NK-92 (cell line): ENCODE measurements around the gene TRIM4.
"Not testable (repeated sequence)": the region's sequence is repeated elsewhere in the genome, so short reads cannot be mapped to it uniquely, and the experiment has no call there.

ENCODE experiments used
- DNase-seq: peaks from one replicate; lab custom pipeline; 2025; ENCODE audit not compliant: unreplicated experiment; lab: John Stamatoyannopoulos, UW

Gene TRIM4

DNA sequence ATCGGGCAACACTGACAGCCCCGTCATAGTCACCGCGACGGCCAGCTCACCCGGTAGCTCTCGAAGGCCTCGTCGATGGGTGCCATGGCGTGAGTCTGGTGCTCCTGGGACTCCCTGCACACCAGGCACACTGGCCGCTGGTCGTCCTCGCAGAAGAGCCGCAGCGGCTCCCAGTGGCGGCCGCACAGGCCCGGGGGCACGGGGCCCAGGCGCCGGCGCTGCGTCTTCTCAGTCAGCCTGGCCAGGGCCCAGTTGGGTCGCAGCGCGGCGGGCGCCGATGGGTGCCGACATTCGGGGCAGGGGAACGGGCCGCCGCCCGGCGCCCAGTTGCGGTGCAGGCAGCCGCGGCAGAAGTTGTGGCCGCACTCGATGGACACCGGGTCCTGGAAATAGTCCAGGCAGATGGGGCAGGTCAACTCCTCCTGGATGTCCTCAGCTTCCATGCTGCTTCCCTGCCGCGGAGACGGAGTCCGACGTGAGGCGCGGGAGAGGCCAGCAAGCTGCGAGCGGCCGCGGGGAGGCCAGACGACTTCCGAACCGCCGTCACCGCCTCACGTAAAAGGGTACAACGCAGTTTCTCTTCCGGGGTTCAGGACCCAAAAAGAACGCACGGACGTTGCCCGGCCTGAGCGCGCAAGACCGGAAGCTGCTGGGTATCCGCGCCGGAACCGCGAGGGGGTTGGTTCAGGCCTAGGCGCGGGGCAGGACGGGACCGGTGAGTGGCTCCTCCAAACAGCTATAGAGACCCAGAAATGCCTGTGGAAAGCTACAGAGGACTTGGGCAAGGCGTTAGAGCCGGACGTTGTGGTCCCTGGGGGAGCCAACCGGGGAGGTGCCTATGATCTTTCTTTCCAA, at the start of gene TRIM4:
Gene TRIM4 (minus strand): TSS at position 572 of the 855 bp plus-strand sequence. CDS start 129 bp downstream, at position 443.
- no peak for DNase-seq

GRCh38 chr7:99958564-99959227, 39.4 kb upstream of the TRIM4 start:
- no peak for DNase-seq

DNA sequence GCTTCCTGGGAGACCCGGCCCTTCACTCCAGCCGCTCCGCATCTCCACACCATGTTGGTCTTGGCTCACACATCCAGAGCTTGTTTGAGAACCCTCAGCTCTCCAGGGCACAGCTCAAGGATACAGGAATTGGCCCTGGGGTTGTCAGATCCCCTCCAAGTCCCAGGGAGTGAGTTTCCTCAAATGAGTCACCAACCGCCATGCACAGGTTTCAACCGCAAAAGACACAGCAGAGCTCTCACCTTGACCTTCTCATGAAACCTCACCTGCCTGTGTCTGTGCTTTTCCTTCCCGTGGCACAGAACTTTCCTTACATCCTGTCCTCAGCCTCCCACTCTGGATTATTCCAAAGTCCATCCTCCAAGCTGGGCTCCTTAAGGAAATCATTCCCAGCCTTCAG, 35.9 kb upstream of the TRIM4 start:
- no peak for DNase-seq

DNA sequence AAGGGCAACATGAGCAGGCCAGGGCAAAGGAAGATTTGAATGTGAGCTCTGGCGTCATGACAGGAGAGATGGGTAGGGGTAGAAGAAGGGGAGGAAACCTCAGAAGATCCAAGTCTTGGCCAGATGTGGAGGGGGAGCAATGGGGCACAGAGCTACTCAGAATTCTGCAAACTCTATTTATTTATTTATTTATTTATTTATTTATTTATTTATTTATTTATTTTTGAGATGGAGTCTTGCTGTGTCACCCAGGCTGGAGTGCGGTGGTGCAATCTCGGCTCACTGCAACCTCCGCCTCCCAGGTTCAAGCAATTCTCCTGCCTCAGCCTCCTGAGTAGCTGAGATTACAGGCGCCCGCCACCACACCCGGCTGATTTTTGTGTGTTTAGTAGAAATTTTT, 35.3 kb upstream of the TRIM4 start:
- not testable (repeated sequence) for DNase-seq

DNA sequence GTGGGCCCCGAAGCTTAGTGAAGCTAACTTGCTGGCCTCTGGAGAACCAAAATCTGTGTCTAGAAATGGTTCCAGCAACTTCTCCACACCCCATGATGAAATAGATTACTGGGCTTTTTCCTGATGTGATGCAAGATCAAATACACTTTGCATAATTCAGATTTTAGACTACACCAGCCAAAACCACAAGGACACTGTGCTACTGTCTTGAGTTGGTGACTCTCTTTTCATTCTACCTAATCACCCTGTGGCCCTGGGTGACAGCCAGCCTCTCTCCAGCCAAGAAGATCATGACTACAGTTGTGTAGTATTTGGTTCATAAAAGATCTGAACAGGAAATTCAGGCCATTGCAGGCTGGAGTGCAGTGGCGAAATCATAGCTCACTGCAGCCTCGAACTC, 34.3 kb upstream of the TRIM4 start:
- DNase-seq: no peak

DNA sequence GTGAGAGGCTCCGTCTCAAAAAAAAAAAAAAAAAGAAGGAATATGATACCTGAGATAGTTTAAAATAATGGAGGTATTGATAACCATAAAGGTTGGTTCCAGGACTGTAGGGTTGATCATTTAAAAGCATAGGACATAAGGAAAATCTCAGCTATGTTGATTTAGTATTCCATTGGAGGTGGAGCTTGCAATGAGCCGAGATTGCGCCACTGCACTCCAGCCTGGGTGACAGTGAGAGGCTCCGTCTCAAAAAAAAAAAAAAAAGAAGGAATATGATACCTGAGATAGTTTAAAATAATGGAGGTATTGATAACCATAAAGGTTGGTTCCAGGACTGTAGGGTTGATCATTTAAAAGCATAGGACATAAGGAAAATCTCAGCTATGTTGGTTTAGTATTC, 33.3 kb upstream of the TRIM4 start:
- DNase-seq: not testable (repeated sequence)

- DNase-seq: not testable (repeated sequence)
Measured at GRCh38 chr7:99950819-99951218, 31.5 kb upstream of the TRIM4 start.

DNA sequence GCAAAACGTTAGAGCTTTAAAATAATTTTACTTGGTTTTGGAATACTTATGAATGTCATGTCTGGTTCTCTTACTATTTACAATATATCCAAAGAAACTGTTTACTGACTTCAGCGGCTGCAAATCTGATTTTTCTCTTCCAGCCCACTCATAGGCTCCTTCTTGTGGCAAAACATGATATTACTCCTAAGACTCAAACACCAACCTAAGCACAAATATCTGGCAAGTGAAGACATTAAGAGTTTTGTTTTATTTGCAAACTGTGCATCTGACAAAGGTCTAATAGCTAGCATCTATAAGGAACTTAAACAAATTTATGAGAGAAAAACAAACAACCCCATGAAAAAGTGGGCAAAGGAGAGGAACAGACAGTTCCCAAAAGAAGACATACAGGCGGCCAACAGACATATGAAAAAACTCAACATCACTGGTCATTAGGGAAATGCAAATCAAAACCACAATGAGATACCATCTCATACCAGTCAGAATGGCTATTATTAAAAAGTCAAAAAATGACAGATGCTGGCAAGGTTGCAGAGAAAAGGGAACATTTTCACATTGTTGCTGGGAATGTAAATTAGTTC, 30.4 kb upstream of the TRIM4 start:
- no peak for DNase-seq

- DNase-seq: no peak
Measured at GRCh38 chr7:99947608-99948007, 28.3 kb upstream of the TRIM4 start.

- no peak for DNase-seq
Measured at GRCh38 chr7:99944497-99945070, 25.3 kb upstream of the TRIM4 start.

GRCh38 chr7:99943641-99944496, 24.5 kb upstream of the TRIM4 start:
- no peak for DNase-seq

DNA sequence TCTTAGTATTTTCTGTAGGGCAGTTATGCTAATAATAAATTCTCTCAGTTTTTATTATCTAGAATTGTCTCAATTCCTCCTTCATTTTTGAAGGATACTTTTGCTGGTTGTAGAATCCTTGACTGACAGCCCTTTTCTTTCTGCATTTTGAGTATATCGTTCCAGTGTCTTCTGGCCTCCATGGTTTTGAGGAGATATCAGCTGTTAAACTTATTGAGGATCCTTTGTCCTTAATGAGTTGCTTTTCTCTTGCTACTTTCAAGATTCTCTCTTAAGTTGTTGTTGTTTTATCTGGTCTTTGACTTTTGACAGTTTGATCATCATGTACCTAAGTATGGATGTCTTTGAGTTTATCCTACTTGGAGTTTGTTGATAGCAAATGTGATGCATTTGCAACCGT, 19.0 kb upstream of the TRIM4 start:
- DNase-seq: no peak

- DNase-seq: not testable (repeated sequence)
Measured at GRCh38 chr7:99935009-99935408, 15.7 kb upstream of the TRIM4 start.

DNA sequence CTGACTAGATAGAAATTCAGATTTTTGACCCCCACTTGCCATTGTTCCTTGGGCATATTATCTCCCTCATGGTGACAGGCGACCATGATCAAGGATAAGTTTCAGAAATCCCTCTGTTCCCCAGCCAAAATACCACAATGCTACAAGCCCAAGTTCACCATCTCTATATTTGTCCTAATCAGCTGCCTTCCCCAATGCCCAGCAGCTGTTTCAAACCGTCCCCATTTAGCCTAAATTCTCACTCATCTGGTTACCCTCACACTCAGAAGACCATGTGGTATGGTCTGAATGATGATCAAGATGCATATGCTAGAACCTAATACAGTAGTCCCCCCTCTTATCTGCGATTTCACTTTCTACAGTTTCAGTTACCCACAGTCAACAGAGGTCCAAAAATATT, 11.0 kb upstream of the TRIM4 start:
- DNase-seq: no peak

DNA sequence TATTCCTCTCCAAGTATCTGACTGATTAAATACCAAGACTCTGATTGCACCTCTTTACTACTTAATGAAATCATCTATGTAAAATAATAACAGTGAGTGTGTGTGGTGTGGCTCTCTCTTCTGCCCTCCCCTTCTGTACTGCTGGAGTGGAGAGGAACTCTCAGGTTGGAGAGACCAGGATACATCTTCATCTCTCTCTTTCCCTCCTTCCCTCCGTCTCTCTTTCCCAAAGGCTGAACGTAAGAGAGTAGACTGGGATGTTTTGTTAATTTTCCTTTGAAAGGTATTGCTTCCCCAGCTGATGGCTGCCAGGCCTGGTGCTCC, 10.4 kb upstream of the TRIM4 start:
- no peak for DNase-seq

- no peak for DNase-seq
Measured at GRCh38 chr7:99928994-99929729, 9.8 kb upstream of the TRIM4 start, which contains the start of gene GJC3. GJC3 (minus strand) TSS chr7:99929620; CDS start chr7:99929620, 0 bp downstream.

GRCh38 chr7:99928188-99928587, 8.9 kb upstream of the TRIM4 start:
- no peak for DNase-seq

- DNase-seq: no peak
Measured at GRCh38 chr7:99927536-99927935, 8.2 kb upstream of the TRIM4 start.

DNA sequence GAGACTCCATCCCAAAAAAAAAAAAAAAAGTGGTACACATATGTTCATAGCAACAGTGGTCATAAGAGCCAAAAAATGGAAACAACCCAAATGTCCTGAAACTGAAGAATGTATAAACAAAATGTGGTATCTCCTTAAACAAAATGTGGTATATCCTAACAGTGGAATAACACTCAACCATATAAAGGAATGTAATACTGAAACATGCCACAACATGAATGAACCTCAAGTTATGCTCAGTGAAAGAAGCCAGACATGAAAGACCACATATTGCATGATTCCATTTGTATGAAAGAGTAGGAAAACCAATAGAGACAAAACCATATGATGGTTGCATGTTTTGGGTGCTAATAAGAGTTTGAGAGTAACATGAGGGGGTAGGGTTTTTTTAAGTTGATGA, 7.0 kb upstream of the TRIM4 start:
- no peak for DNase-seq

- no peak for DNase-seq
Measured at GRCh38 chr7:99923200-99923599, 3.9 kb upstream of the TRIM4 start.
